ENCODE measurements around the gene SCNM1.

Gene SCNM1, protein sequence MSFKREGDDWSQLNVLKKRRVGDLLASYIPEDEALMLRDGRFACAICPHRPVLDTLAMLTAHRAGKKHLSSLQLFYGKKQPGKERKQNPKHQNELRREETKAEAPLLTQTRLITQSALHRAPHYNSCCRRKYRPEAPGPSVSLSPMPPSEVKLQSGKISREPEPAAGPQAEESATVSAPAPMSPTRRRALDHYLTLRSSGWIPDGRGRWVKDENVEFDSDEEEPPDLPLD

DNA sequence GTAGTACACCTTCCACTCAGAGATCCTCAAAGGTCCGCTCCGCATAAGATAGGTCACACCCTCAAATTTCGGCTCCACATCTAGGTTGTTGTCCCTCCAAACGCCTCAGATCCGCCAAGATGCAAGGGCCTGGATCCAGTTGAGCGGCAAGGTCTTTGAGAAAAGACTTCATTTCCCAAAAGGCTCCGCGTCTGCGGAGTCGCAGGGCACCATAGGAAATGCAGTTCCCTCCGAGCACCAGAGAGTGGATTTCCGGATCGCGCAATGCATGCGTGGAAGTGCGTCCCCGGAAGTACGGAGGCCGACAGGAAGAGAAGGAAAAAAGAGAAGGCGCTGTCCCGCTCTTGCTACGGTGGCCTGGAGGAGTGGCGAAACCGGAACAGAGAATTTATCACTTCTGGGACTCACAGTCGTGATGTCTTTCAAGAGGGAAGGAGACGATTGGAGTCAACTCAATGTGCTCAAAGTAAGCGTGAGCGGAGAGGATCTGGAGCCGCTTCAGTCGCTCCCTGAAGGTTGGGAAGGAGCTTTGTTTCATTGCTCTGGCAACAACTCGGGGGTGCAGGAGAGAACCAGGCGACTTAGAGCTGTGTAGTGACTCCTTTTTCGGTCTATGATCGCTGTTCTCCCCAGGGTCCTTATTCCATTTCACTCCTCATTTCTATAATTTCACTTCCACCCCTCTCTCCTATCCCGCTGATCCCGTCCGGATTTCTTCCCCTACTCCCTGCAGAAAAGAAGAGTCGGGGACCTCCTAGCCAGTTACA is at the start of gene SCNM1, which contains the start of gene LYSMD1:
Gene SCNM1 (plus strand): TSS at position 407 of the 767 bp plus-strand sequence. CDS start 9 bp downstream, at position 416.
Gene LYSMD1 (minus strand): TSS at position 165 of the 767 bp plus-strand sequence. CDS start 644 bp downstream, outside the sequence.
- DNase-seq (ENCODE audit: low read depth in 3 of 3) = peak; percentile 91 to 95 (median 93)

DNA sequence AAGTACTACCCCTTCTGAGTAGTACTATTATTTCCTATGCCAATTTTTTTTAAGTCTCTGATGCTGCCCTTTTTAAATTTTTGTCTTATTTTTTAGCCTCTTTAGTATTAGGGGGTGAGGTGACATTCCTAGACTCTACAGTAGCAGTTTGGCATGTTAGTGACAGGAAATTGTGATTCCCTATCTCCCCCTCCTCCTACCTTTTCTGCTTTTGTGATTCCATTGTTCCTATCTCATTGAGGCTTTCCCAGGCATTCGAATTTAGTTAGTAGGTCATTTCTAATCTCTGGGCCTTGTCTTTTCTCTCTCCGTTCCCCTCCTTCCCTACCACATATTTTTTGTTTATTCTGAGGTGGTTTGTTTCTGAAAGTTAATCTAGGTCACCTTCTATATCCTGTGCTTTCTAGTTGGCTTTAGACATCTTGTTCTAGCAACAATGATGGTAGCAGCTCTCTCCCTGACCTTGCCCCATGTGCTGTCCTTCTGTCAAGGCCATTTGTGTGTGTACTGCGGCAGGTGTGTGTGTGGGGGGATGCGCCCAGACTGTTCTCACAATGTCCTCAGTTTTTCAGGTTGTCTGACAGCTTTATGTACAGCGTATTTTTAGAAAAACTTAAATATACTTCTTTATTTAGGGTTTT is 41.1 kb upstream of the SCNM1 start:
- no peak for DNase-seq (ENCODE audit: low read depth in 3 of 3)

DNA sequence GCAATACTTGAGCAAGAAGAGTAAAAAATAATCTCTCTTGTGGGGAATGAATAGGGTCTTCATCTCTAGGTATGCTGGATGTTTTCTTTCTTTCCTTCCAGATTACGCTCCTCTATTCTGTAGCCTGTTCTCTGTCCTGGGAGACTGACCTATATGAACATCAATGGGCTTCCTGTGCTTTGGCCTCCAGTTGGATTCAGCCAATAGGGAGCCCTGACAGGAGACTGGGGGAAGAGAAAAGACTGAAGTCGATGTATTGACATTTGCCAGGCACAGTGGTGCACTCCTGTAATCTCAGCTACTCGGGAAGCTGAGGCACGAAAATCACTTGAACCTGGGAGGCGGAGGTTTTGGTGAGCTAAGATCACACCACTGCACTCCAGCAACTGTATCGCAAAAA is 37.1 kb upstream of the SCNM1 start:
- no peak for DNase-seq (ENCODE audit: low read depth in 3 of 3)

DNA sequence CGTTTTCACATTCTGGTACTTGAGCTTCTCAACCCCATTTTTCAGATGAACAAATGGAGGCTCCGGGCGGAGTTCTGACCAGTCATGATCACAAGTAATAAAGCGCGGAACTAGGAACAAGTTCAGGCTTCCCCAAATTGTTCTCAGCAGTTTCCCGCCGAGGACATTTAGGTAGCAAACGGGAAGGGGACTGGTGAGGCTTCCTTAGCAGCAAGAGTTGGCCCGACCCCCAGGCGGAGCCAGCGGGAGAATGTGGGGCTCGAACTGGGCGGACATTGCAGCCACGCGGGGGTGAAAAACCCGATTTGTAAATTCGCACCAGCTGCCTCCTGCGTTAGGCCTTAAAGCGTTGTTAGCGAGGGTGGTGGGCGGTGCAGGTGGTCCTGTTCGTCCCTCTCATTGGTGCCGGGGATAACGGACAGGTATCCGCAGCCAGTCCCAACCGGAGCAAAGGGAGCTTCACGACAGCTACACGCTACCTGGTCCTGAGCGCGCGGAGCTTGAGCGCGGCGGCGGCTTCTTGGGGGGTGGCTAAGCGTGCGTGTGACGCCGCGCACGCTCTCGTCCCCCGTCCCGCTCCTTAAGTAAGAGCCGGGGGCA is 34.9 kb upstream of the SCNM1 start:
- DNase-seq (ENCODE audit: low read depth in 3 of 3) = peak; percentile 69 to 85 (median 80)

DNA sequence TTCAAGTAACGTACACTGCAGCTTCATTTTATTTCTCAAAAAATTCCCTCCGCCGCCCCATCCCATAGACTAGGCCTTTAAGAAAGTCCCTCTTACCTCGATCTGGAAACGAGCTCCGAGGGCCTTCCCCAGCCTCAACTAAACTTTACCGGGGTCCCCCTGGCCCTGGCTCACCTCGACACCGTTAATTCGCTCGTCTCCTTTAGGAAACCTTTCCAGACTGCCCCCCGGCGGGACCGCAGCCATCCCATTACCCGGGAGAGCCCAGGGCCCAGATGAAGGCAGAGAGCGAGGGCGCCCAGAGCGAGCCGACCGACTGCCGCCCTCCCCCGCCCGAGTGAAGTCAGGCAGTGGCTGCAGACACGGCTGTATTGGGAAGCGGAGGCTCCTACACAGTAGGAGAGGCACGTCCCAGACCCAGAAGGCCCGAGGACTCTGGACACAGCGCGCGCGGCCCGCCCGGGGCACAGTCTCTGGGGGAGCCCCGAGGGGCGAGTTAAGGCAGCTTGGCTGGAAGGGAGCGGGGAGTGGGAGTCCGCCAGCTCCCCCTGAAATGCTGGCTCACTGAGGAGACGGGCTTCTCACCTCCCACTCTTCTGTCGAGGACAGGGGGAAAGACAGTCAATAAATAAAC is 34.1 kb upstream of the SCNM1 start:
- DNase-seq (ENCODE audit: low read depth in 3 of 3) = no peak

DNA sequence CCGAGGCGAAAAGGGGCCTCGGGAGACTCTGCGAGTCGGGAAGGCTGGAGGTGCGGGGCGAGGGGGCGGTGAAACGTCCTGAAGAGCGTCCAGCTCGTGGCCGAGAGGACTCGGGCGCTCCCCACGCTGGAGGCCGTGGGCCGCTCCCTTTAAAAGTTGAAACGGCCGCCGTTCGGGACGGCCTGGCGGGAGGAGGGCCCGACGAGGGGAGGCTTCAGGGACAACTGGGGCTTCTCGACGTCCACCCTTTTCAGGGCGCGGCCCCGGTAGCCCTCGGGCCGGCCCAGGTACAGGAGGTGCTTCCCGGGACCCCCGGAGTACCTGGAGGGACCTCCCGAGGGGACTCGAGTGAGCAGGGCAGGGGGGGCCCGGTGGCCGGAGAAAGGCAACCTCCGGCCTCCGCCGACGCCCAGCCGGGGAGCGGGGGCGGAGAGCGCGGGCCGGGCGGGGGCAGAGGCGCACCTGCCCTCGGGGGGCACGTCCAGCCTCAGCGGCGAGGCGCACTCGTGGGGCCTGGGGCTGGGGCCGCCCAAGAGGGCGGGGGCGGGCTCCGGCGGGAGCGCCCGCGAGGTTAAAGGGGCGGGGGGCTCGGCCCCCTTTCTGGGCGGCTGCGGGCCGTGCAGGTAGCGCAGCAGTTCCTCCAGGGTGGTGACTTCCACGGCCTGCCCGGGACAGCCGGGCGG is 33.5 kb upstream of the SCNM1 start:
- no peak for DNase-seq (ENCODE audit: low read depth in 3 of 3)

DNA sequence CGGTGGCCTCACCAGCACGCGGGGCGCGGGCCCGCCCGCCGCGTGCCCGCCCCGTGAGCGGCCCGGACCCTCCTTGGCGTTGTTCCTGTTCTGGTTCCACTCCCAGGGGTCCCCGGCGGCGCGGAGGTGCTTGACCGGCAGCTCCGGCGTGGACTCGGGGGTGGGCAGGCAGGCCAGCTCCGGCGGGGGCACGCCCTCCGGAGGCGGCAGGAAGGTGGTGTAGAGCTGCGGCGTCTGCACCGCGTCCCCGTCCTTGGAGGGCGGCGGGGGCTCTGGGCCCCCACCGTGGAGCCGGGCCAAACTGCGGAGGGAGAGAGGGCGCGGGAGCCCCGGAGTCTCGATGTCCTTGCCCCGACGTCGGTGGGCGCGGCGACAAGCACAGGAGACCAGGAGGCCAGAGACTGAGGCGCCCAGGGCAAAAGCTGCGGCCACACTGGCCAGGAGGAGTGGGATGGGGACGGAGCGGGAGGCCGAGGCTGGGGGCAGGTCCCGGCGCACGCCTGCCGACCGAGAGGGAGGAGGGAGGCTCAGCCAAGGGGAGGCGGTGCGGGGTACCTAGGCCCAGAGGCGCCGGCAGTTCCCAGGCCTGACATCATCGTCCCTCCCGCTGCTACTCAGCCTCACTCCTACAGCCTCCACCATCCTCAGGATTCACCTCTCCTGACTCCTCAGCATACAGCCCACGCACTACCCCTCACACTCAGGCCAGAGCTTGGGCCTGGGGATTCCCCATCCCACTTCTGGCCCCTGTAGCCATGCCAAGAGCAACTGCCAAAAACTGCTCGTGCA is 32.7 kb upstream of the SCNM1 start:
- no peak for DNase-seq (ENCODE audit: low read depth in 3 of 3)

DNA sequence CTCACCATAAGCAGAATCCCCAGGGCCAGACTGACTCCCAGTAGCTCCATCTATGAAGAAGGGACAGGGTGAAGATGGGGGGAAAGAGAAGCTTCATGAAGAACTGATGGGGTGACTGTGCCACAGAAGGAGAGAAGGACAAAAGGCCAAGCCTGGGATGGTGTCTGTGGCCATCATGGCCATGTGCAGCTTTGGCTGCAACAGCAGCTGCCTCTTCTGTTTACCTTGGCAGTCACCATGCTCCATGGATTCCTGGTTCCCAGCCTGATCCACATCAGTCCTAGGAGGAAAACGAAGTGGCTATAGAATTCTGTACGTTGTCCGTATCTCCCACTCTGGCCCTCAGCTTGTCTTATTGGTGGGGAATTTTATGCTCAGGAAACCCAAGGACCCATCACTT is 31.5 kb upstream of the SCNM1 start:
- no peak for DNase-seq (ENCODE audit: low read depth in 3 of 3)

DNA sequence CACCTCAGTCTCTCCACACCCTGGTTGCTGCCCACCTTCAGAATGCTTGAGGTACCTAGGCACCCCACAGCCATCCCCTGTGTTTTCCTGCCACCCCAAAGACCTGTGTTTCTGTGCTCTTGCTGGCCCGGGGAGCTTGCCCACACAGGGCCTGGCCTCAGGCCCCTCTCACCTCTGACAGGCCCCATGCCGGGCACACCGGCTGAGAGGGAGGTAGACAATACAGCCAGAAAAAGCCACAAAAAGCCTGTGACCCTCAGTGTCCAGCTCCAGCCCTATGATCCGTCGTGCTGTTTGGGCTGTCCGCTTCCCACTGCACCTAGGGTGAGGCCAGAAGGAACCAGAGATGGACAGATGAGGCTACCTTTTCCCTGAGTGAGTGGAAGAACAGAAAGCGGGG is 31.0 kb upstream of the SCNM1 start:
- no peak for DNase-seq (ENCODE audit: low read depth in 3 of 3)

DNA sequence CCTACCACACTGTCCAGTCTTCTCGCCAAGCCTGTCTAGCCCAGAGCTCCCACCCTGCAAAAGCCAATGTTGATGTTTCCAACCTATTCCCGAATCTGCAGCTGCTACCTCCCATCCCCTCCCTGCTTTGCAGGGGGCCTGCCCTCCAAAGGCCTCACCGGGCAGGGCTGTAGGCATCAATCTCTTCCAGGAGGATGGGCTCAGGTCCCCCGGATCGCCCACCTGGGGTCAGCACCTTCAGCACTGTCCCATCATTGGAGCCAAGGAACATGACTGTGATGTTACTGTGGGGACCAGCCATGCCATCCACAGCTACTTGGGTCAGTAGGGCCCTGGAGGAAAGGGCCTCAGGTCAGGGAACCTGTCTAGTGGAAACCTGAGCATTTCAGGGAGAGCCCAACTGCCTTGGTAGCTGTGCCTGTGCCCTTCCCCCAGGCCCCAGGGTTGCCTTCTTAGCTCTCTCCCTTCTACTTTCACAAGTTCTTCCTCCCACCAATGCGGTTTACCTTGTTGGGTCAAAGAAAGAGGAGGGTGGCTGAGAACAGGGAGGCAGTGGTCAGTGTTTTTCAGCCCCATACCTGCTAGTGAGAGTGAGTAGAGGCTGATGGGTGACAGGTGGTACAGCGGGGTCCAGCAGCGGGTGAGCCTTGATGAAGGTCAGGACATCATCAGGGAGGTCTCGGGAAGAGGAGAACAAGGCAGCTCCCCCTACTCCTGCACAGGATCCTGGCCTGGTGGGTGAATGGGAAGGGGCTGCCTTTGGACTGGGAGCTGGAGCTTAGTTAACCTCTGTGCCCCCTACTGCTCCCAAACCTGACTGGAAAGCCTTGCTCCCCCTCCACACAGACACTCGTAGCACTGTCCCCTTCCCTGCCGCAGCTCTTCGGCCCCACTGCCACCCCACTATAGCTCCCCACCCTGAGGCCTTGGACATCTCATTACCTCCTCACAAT is 30.2 kb upstream of the SCNM1 start:
- no peak for DNase-seq (ENCODE audit: low read depth in 3 of 3)

DNA sequence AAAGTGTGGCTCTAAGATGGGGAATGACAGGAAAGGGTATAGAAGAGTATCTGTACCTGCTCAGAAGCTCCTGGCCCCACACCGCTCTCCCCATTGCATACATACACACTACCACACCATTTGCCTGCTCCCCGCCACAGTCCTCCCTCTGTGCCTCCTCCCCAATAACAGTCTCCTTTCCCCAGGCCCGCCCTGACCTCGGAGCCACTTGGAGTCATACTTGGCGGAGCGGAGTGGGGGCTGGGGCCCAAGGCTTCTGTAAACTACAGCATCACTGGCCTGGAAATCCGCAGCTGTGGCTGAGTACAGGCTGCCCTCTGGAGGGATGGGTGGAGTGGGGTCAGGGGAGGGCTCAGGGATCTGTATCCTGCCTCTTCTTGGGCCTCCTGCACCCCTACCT is 28.2 kb upstream of the SCNM1 start:
- DNase-seq (ENCODE audit: low read depth in 3 of 3) = no peak

DNA sequence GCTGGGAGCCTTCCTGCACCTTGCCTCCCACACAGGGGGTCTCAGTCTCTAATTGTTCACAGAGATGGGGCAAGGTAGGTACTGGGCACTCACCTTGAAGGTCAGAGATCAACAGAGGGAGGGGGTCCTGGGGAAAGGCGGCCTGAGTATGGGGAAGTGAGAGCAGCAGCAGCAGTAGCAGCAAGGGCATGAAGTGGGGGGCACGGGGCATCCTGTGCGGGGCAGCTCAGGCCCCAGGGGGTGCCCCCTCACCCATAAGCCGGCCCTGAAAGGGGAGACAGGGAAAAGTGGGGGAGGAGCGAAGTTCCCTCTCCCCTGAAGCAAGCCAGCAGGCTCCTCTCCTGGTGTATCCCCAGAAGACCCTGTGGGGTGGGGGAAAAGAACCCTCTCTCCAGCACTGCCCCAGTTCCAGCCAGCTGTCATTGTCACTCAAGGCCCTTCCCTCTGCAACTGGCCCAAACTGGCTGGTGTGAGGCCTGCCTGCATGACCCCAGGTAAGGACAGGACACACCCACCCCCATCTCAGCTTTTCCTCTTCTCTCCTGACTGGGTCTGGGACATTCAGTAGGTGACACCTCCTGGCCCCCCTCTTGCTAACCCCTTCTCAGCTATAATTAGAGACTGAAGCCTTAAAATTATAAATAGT is 23.4 kb upstream of the SCNM1 start:
- no peak for DNase-seq (ENCODE audit: low read depth in 3 of 3)

DNA sequence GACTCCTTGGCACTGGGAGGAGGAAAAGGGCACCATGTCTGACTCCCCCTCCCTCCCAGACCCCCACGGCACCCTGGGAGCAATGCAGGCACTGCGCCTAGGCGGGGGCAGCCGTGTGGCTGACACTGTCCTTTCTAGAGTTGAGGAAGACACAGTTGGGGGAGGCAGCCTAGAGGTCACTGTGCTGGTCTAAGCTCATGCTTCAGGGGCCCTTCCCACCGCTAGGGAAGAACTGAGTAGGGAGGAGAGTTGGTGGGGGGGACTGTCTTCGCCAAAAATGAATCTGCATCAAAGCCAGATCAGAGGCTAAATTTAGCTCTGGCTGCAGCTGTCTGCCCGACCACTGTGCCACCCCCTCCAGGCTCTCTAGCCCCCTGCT is 22.9 kb upstream of the SCNM1 start:
- no peak for DNase-seq (ENCODE audit: low read depth in 3 of 3)

DNA sequence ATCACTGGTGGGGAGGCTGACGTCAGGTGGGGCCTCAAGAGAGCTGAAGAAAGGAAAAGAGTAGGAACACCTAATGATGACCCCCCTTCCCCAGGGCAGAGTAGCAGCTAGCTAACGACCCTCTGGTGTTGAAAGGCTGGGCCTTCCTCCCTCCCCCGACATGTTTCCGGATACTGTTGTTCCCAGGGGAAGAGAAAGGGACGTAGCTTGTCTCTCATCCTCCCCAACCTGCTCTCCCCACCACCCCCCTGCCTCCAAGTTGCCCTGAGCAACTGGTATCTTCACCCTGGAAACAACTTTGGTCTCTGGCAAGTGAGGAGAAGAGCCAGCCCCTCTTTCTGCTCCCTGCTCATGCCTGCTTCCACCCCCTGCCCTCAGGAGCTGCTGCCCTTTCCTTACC is 22.0 kb upstream of the SCNM1 start:
- no peak for DNase-seq (ENCODE audit: low read depth in 3 of 3)

DNA sequence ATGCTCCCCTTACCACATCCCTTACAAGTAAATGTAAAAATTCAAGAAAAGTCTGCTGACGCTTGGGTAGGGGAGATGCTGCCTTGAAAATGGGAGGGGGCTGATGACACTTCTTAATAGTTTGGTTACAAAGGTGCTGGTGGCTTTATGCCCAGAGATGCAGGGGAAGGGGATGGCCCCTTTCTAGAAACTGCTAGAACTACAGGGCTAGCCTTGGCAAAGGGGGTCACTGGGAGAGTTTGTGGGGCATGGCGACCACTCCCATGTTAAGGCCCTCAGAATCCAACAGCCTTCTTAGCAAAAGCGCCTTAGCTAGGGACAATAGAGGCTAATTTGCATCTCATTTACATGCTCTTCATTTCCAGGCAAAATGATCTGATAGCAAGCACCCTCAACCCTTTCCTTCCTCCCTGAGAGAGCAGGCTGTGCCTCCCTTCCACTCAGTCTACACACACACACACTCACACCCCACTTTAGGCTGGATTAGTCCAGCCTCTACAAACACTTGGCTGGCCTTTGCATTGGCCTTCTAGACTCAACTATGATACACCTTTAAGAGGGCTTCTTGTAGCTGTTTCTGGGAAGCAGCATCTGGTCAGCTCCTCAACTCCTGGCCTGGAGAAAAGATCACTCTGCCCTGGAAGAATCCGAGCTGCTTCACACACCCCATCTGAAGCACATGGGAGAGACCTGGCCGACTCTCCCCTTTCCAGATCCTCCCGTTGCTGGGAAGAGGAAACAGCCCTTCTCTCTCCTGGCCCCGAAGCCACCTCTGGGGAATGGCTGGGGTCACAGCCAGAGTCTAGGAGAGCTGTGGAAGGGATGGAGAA is 21.3 kb upstream of the SCNM1 start:
- DNase-seq (ENCODE audit: low read depth in 3 of 3) = no peak

DNA sequence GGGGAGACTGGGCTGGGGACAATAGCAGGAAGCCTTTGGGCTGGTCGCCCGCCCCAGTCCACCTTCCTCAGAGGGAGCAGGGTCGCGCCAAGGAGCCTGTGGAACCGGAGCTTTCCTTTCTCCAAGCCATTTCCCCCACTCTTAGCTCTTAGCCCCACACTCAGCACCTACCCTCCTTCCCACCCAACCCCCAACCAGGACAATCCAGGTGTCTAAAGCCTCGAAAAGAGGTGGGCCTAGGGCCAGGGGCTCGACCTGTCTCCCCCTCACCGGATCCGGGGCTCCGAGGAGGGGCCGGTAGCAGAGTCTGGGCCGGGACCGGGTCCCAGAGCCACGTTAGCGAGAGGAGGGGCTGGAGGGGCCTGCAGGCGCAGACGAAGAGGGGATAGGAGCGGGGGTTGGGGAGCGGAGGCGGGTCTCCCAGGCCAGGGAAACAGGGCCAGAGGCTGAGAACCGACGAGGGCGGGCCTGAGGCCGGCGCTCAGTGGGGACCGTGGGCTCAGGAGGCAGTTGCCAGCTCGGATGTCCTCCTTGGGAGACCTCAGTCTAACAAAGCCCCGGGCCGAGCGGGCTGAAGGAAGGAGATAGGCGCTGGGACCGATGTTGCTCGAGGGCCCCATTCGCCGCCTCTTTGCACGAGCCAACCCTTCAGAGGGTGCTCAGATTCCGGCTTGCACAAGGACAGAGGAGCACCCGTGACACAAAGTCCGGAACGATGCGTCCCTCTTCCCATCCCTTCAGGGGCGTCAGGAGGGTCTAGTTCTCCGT is 20.5 kb upstream of the SCNM1 start:
- no peak for DNase-seq (ENCODE audit: low read depth in 3 of 3)

DNA sequence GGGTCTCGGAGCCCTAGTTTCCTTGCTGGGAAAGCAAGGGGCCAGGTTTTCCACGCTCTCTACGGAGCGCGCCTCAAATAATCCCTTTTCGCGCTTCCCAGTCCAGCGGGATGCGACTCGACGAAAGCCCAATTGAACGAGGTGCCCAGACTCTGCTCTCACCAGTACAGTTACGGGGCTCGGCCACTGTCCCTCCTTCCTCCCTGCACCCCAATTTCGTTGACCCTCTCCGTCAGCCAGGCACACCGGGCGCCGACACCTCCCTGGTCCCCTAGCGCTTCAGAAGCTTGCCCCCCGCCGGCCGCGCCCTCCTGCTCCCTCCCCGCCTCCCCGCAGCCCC is 19.9 kb upstream of the SCNM1 start:
- no peak for DNase-seq (ENCODE audit: low read depth in 3 of 3)
